ENCODE data around the gene TCAP.

TCAP gene

GRCh38 chr17:39633570-39634183, 31.5 kb upstream of the TCAP start:
- no peak for DNase-seq (ENCODE audit: low read depth)
- no peak for TF ChIP-seq MYC (IDR thresholded peaks at IDR 0.05; ENCODE audit: low read depth, low read length)
- no peak for TF ChIP-seq MAX (IDR thresholded peaks at IDR 0.05; ENCODE audit: low read depth, low read length)
- TF ChIP-seq POLR2A (IDR thresholded peaks at IDR 0.05; ENCODE audit: extremely low read depth, insufficient read length), result no peak
- no peak overlapping the region for H3K4me3 ChIP-seq (ENCODE audit: low read depth, low read length)

GRCh38 chr17:39634384-39634871, 30.7 kb upstream of the TCAP start:
- H3K4me3 ChIP-seq (ENCODE audit: low read depth, low read length), result no peak overlapping the region
- peak; percentile 65 for DNase-seq (ENCODE audit: low read depth)
- TF ChIP-seq MAX (IDR thresholded peaks at IDR 0.05; ENCODE audit: low read depth, low read length) (no peak), CTCF (IDR thresholded peaks at IDR 0.05; ENCODE audit: low read depth, low read length) (peak; percentile 68)

GRCh38 chr17:39635614-39636176, 29.5 kb upstream of the TCAP start:
- TF ChIP-seq MAX (IDR thresholded peaks at IDR 0.05; ENCODE audit: low read depth, low read length), result no peak
- no peak for TF ChIP-seq CTCF (IDR thresholded peaks at IDR 0.05; ENCODE audit: low read depth, low read length)
- no peak for TF ChIP-seq POLR2A (IDR thresholded peaks at IDR 0.05; ENCODE audit: extremely low read depth, insufficient read length)
- TF ChIP-seq MYC (IDR thresholded peaks at IDR 0.05; ENCODE audit: low read depth, low read length), result no peak

GRCh38 chr17:39636587-39636926, 28.6 kb upstream of the TCAP start:
- peak overlapping the region; percentile 80 for H3K4me3 ChIP-seq (ENCODE audit: low read depth, low read length)
- TF ChIP-seq MYC (IDR thresholded peaks at IDR 0.05; ENCODE audit: low read depth, low read length), result no peak
- TF ChIP-seq POLR2A (IDR thresholded peaks at IDR 0.05; ENCODE audit: extremely low read depth, insufficient read length), result no peak
- no peak for TF ChIP-seq MAX (IDR thresholded peaks at IDR 0.05; ENCODE audit: low read depth, low read length)
- no peak for TF ChIP-seq CTCF (IDR thresholded peaks at IDR 0.05; ENCODE audit: low read depth, low read length)
- no peak for DNase-seq (ENCODE audit: low read depth)

More at GRCh38 chr17:39635614-39636176, 29.5 kb upstream of the TCAP start:
- H3K4me3 ChIP-seq (ENCODE audit: low read depth, low read length), result no peak overlapping the region
- peak; percentile 51 for DNase-seq (ENCODE audit: low read depth)

GRCh38 chr17:39636927-39637736, 28.0 kb upstream of the TCAP start, which contains the start of gene STARD3:
TSS of gene STARD3 (plus strand) at chr17:39637144. CDS start at chr17:39653532, 16,388 bp downstream.
- peak within 1 kb of the TSS; percentile 80 for H3K4me3 ChIP-seq (ENCODE audit: low read depth, low read length)
- peak; percentile 95 for DNase-seq (ENCODE audit: low read depth)
- TF ChIP-seq CTCF (IDR thresholded peaks at IDR 0.05; ENCODE audit: low read depth, low read length) (no peak), MYC (IDR thresholded peaks at IDR 0.05; ENCODE audit: low read depth, low read length) (peak; percentile 75), MAX (IDR thresholded peaks at IDR 0.05; ENCODE audit: low read depth, low read length) (peak; percentile 66), POLR2A (IDR thresholded peaks at IDR 0.05; ENCODE audit: extremely low read depth, insufficient read length) (peak; percentile 69)

GRCh38 chr17:39638317-39638716, 26.8 kb upstream of the TCAP start:
- TF ChIP-seq MAX (IDR thresholded peaks at IDR 0.05; ENCODE audit: low read depth, low read length), result no peak
- no peak for TF ChIP-seq MYC (IDR thresholded peaks at IDR 0.05; ENCODE audit: low read depth, low read length)
- no peak for TF ChIP-seq POLR2A (IDR thresholded peaks at IDR 0.05; ENCODE audit: extremely low read depth, insufficient read length)
- TF ChIP-seq CTCF (IDR thresholded peaks at IDR 0.05; ENCODE audit: low read depth, low read length), result no peak
- no peak for DNase-seq (ENCODE audit: low read depth)
- H3K4me3 ChIP-seq (ENCODE audit: low read depth, low read length), result peak overlapping the region; percentile 80

Data from NB4 (cell line).